ENCODE results near the gene IL22.

DNA sequence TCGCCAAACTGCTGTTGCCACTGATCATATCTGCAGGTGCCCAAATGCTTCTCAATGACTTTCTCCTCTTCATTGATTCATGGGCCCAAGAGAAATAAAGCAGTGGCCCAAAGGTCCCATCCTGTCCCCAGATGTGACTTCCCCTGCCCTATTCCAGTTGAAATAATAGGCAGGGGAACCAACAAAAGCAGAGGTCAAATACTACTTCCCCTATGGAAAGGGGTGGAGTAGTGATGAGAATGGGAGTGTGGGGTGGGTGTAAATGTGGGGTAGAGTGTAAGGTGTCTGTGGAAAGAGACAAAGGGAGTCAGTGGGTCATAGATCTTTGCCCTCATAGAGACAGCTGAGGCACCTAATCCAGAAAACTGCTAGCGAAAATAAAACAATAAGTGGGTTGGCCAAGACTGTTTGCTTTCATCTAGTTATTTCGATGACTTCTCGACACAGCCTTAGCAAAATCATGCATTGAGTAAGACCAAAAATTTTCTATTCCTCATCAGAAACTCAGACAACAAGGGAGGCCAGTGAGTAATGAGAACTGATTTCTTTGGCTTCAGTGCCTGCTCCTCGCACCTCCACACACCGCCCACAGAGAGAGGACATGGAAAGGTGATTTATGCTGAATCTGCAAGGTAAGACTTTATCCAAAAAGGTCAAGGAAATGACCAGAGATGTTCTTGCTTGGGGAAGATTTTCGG is 10.9 kb upstream of the IL22 start:
- TF ChIP-seq, protein P1, sequence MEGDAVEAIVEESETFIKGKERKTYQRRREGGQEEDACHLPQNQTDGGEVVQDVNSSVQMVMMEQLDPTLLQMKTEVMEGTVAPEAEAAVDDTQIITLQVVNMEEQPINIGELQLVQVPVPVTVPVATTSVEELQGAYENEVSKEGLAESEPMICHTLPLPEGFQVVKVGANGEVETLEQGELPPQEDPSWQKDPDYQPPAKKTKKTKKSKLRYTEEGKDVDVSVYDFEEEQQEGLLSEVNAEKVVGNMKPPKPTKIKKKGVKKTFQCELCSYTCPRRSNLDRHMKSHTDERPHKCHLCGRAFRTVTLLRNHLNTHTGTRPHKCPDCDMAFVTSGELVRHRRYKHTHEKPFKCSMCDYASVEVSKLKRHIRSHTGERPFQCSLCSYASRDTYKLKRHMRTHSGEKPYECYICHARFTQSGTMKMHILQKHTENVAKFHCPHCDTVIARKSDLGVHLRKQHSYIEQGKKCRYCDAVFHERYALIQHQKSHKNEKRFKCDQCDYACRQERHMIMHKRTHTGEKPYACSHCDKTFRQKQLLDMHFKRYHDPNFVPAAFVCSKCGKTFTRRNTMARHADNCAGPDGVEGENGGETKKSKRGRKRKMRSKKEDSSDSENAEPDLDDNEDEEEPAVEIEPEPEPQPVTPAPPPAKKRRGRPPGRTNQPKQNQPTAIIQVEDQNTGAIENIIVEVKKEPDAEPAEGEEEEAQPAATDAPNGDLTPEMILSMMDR (IDR thresholded peaks at IDR 0.05), result no peak
- TF ChIP-seq POLR2A (IDR thresholded peaks at IDR 0.05) (no peak), POLR2AphosphoS5 (IDR thresholded peaks at IDR 0.05; ENCODE audit: insufficient read depth in 1 of 2, low read depth in 1 of 2) (no peak)

Measured in vagina (tissue), 2 donors.